Measurements from ENCODE around the gene PRPF18. TPM values are rescaled to one million over a fixed set of nuclear protein-coding genes. Genes with fewer than 3 reads are reported as not detected.

PRPF18 gene
- total RNA-seq, 1 donor from 2014 or later = 13.4 TPM

- Mint-ChIP-seq H3K36me3 (ENCODE audit: low read depth) (peaks cover 49% of the 10 kb centered on the region), H3K9me3 (ENCODE audit: low read depth) (no peaks in the 10 kb centered on the region), H3K27me3 (ENCODE audit: low read depth) (no peaks in the 10 kb centered on the region), H3K4me1 (ENCODE audit: low read depth) (peaks cover 17% of the 10 kb centered on the region), H3K4me3 (ENCODE audit: unreplicated experiment) (no peak overlapping the region), H3K27ac (ENCODE audit: unreplicated experiment) (no peak overlapping the region)
- no peak for DNase-seq (ENCODE audit: low spot score)
- no peak for TF ChIP-seq CTCF (IDR thresholded peaks at IDR 0.05)
Observed at GRCh38 chr10:13671904-13672303, 85.1 kb downstream of the PRPF18 start.

GRCh38 chr10:13672548-13672947, 85.8 kb downstream of the PRPF18 start:
- H3K27me3 Mint-ChIP-seq (ENCODE audit: low read depth) = no peaks in the 10 kb centered on the region
- no peak for TF ChIP-seq CTCF (IDR thresholded peaks at IDR 0.05)
- no peaks in the 10 kb centered on the region for H3K9me3 Mint-ChIP-seq (ENCODE audit: low read depth)
- peaks cover 51% of the 10 kb centered on the region for H3K36me3 Mint-ChIP-seq (ENCODE audit: low read depth)
- DNase-seq (ENCODE audit: low spot score) = no peak
- no peak overlapping the region for H3K4me3 Mint-ChIP-seq (ENCODE audit: unreplicated experiment)
- peak overlapping the region; percentile 54 for H3K27ac Mint-ChIP-seq (ENCODE audit: unreplicated experiment)
- peaks cover 17% of the 10 kb centered on the region for H3K4me1 Mint-ChIP-seq (ENCODE audit: low read depth)

- H3K9me3 Mint-ChIP-seq (ENCODE audit: low read depth) = no peaks in the 10 kb centered on the region
- H3K27ac Mint-ChIP-seq (ENCODE audit: unreplicated experiment) = no peak overlapping the region
- TF ChIP-seq CTCF (IDR thresholded peaks at IDR 0.05) = no peak
- no peak for DNase-seq (ENCODE audit: low spot score)
- H3K27me3 Mint-ChIP-seq (ENCODE audit: low read depth) = no peaks in the 10 kb centered on the region
- peaks cover 47% of the 10 kb centered on the region for H3K36me3 Mint-ChIP-seq (ENCODE audit: low read depth)
- H3K4me1 Mint-ChIP-seq (ENCODE audit: low read depth) = peaks cover 17% of the 10 kb centered on the region
- no peak overlapping the region for H3K4me3 Mint-ChIP-seq (ENCODE audit: unreplicated experiment)
Observed at GRCh38 chr10:13673156-13673555, 86.4 kb downstream of the PRPF18 start.

- Mint-ChIP-seq H3K27me3 (ENCODE audit: low read depth) (no peaks in the 10 kb centered on the region), H3K4me3 (ENCODE audit: unreplicated experiment) (no peak overlapping the region), H3K9me3 (ENCODE audit: low read depth) (no peaks in the 10 kb centered on the region), H3K4me1 (ENCODE audit: low read depth) (peaks cover 14% of the 10 kb centered on the region), H3K27ac (ENCODE audit: unreplicated experiment) (no peak overlapping the region), H3K36me3 (ENCODE audit: low read depth) (peaks cover 45% of the 10 kb centered on the region)
- DNase-seq (ENCODE audit: low spot score) = no peak
- TF ChIP-seq CTCF (IDR thresholded peaks at IDR 0.05) = no peak
Observed at GRCh38 chr10:13674645-13675588, 88.2 kb downstream of the PRPF18 start.

GRCh38 chr10:13678101-13678843, 91.5 kb downstream of the PRPF18 start:
- Mint-ChIP-seq H3K27me3 (ENCODE audit: low read depth) (no peaks in the 10 kb centered on the region), H3K27ac (ENCODE audit: unreplicated experiment) (no peak overlapping the region), H3K9me3 (ENCODE audit: low read depth) (no peaks in the 10 kb centered on the region), H3K36me3 (ENCODE audit: low read depth) (peaks cover 42% of the 10 kb centered on the region), H3K4me3 (ENCODE audit: unreplicated experiment) (no peak overlapping the region), H3K4me1 (ENCODE audit: low read depth) (peaks cover 5% of the 10 kb centered on the region)
- TF ChIP-seq CTCF (IDR thresholded peaks at IDR 0.05) = no peak
- DNase-seq (ENCODE audit: low spot score) = no peak
